H1 (cell line): ENCODE results near the gene TCF21. TPM values are rescaled to one million over a fixed set of nuclear protein-coding genes. Genes with fewer than 3 reads are reported as not detected.
A peak's percentile ranks its signal among the peaks of the same experiment; 100 is the strongest.

Source experiments
- CTCF ChIA-PET: fragments of 300-600 bp; sonication (Branson Sonifier 250); formaldehyde crosslinking; loops from one replicate; lab custom pipeline; 2021; ENCODE audit not compliant: partially characterized antibody; lab: Charles Lee
- POLR2A ChIA-PET: fragments of 300-600 bp; sonication (Branson Sonifier 250); formaldehyde crosslinking; loops from one replicate; lab custom pipeline; 2021; ENCODE audit warnings: inconsistent platforms; ENCODE audit not compliant: partially characterized antibody; lab: Charles Lee
- DNase-seq, 2 experiments: peaks; one replicate each; pipeline versions ENCODE4 v3.0.0 to v3.0.0-alpha.2; 2010 to 2022; ENCODE audit warnings: low spot score in 2 of 2, low read depth in 1 of 2, mixed read lengths in 1 of 2
- FAIRE-seq: peaks from 2 replicates; lab custom pipeline; 2011; peaks lifted over from hg19 to GRCh38; lab: Jason Lieb, UNC
- H2AFZ ChIP-seq: 2 replicates; pipeline ENCODE4 v1.8.1; 2012; ENCODE audit warnings: low read length, inconsistent platforms
- H2AK5ac ChIP-seq: 2 replicates; pipeline ENCODE4 v1.6.1; 2013; ENCODE audit warnings: low read depth, low read length
- H2BK120ac ChIP-seq: replicated peaks from 2 replicates; pipeline ENCODE3; 2013; ENCODE audit warnings: low read depth, low read length, inconsistent platforms
- H2BK12ac ChIP-seq: 2 replicates; pipeline ENCODE4 v1.6.1; 2013; ENCODE audit warnings: low read depth, low read length
- H2BK15ac ChIP-seq: 2 replicates; pipeline ENCODE4 v1.6.1; 2013; ENCODE audit warnings: low read length
- H2BK20ac ChIP-seq: 2 replicates; pipeline ENCODE4 v1.6.1; 2013; ENCODE audit warnings: low read length
- H2BK5ac ChIP-seq: 2 replicates; pipeline ENCODE4 v1.6.1; 2013; ENCODE audit warnings: low read depth, low read length
- H3K14ac ChIP-seq: 2 replicates; pipeline ENCODE4 v1.6.1; 2013; ENCODE audit warnings: inconsistent platforms; ENCODE audit not compliant: insufficient read length
- H3K18ac ChIP-seq: 2 replicates; pipeline ENCODE4 v1.6.1; 2013; ENCODE audit warnings: low read length; ENCODE audit errors: extremely low read depth
- H3K23ac ChIP-seq: 2 replicates; pipeline ENCODE4 v1.6.1; 2013; ENCODE audit warnings: inconsistent platforms; ENCODE audit not compliant: insufficient read length
- H3K23me2 ChIP-seq: 2 replicates; pipeline ENCODE4 v1.6.1; 2013; ENCODE audit warnings: low read depth, low read length
- H3K27ac ChIP-seq: 2 replicates; pipeline ENCODE4 v1.6.1; 2011; ENCODE audit warnings: low read depth, low read length, inconsistent platforms
- H3K27me3 ChIP-seq, 4 experiments: replicated peaks in 1 of 4; 1 replicate in 1 of 4; 2 replicates in 3 of 4; pipeline versions ENCODE4 v1.6.1 to v1.8.1; 2011 to 2013; ENCODE audit warnings: low read length in 3 of 4, mild to moderate bottlenecking in 3 of 4, inconsistent platforms in 2 of 4, mixed read lengths in 2 of 4, moderate library complexity in 1 of 4; ENCODE audit not compliant: control insufficient read depth in 3 of 4, insufficient read depth in 3 of 4; ENCODE audit errors: extremely low read depth in 1 of 4
- H3K36me3 ChIP-seq, 4 experiments: 2 replicates each; pipeline versions ENCODE4 v1.6.1 to v1.8.1; 2011 to 2013; ENCODE audit warnings: mild to moderate bottlenecking in 4 of 4, low read length in 3 of 4, moderate library complexity in 2 of 4, control low read depth in 1 of 4, inconsistent platforms in 1 of 4; ENCODE audit not compliant: insufficient read depth in 4 of 4, control insufficient read depth in 2 of 4
- H3K4ac ChIP-seq: replicated peaks from 2 replicates; pipeline ENCODE3; 2013; ENCODE audit warnings: low read length, low read depth, mixed read lengths, inconsistent platforms; ENCODE audit not compliant: insufficient read length
- H3K4me1 ChIP-seq, 4 experiments: replicated peaks in 1 of 4; 1 replicate in 1 of 4; 2 replicates in 3 of 4; pipeline versions ENCODE4 v1.6.1 to v1.8.1; 2011 to 2013; ENCODE audit warnings: low read length in 3 of 4, inconsistent platforms in 2 of 4, mixed read lengths in 1 of 4; ENCODE audit not compliant: insufficient read depth in 4 of 4, control insufficient read depth in 3 of 4
- H3K4me2 ChIP-seq, 2 experiments: 2 replicates each; pipeline versions ENCODE4 v1.6.1 to v1.8.1; 2011 to 2013; ENCODE audit warnings: low read depth in 2 of 2, low read length in 2 of 2, control low read depth in 1 of 2, inconsistent platforms in 1 of 2, mild to moderate bottlenecking in 1 of 2; ENCODE audit not compliant: insufficient read depth in 1 of 2
- H3K4me3 ChIP-seq, 4 experiments: fragments of 200-600, 300-600 bp in 1 of 4; sonication (generic), shearing (Covaris generic), sonication (Bioruptor Twin) in 1 of 4; 2 replicates each; pipeline versions ENCODE4 v1.5.1 to v1.8.1; 2011 to 2016; ENCODE audit warnings: low read length in 4 of 4, low read depth in 3 of 4, control low read depth in 2 of 4, inconsistent platforms in 2 of 4, mild to moderate bottlenecking in 2 of 4, mixed read lengths in 1 of 4, moderate library complexity in 1 of 4; ENCODE audit not compliant: insufficient read depth in 2 of 4; ENCODE audit errors: extremely low read depth in 1 of 4
- H3K56ac ChIP-seq: replicated peaks from 2 replicates; pipeline ENCODE3; 2013; ENCODE audit warnings: low read depth, mild to moderate bottlenecking, mixed read lengths, low read length, inconsistent platforms; ENCODE audit not compliant: insufficient read length
- H3K79me1 ChIP-seq: 2 replicates; pipeline ENCODE4 v1.6.1; 2013; ENCODE audit warnings: low read depth, low read length, control low read depth
- H3K79me2 ChIP-seq, 2 experiments: 2 replicates each; pipeline versions ENCODE4 v1.6.1 to v1.8.1; 2012 to 2013; ENCODE audit warnings: low read length in 2 of 2, mild to moderate bottlenecking in 2 of 2, inconsistent platforms in 1 of 2; ENCODE audit not compliant: insufficient read depth in 2 of 2, control insufficient read depth in 1 of 2
- H3K9ac ChIP-seq, 4 experiments: replicated peaks in 1 of 4; 1 replicate in 1 of 4; 2 replicates in 3 of 4; pipeline versions ENCODE4 v1.6.1 to v1.8.1; 2011 to 2013; ENCODE audit warnings: low read depth in 3 of 4, low read length in 3 of 4, control low read depth in 2 of 4, mild to moderate bottlenecking in 2 of 4, moderate library complexity in 2 of 4, inconsistent platforms in 1 of 4; ENCODE audit errors: extremely low read depth in 1 of 4
- H3K9me3 ChIP-seq, 2 experiments: 2 replicates each; pipeline versions ENCODE4 v1.6.1 to v1.8.1; 2012 to 2013; ENCODE audit warnings: mild to moderate bottlenecking in 2 of 2, moderate library complexity in 2 of 2, control low read depth in 1 of 2, inconsistent platforms in 1 of 2, low read depth in 1 of 2, low read length in 1 of 2, mixed read lengths in 1 of 2; ENCODE audit not compliant: insufficient read depth in 2 of 2
- H4K20me1 ChIP-seq, 2 experiments: replicated peaks in 1 of 2; 2 replicates each; pipeline versions ENCODE3 to v1.8.1; 2011 to 2013; ENCODE audit warnings: inconsistent platforms in 2 of 2, low read length in 2 of 2, mild to moderate bottlenecking in 1 of 2; ENCODE audit not compliant: insufficient read depth in 2 of 2, control insufficient read depth in 1 of 2
- H4K5ac ChIP-seq: 2 replicates; pipeline ENCODE4 v1.6.1; 2013; ENCODE audit warnings: low read length, low read depth, mixed read lengths, inconsistent platforms; ENCODE audit not compliant: insufficient read length
- H4K8ac ChIP-seq: 2 replicates; pipeline ENCODE4 v1.8.0; 2013; ENCODE audit warnings: mild to moderate bottlenecking, moderate library complexity, low read length, inconsistent platforms; ENCODE audit not compliant: insufficient read depth; ENCODE audit errors: extremely low read depth
- H4K91ac ChIP-seq: replicated peaks from 2 replicates; pipeline ENCODE3; 2013; ENCODE audit warnings: low read length, mixed read lengths, inconsistent platforms; ENCODE audit not compliant: insufficient read length
- BACH1 ChIP-seq: IDR thresholded peaks from 2 replicates; pipeline ENCODE4 v1.6.1; 2012; ENCODE audit warnings: low read length, improper control_type of control experiment
- CREB1 ChIP-seq: IDR thresholded peaks from 2 replicates; pipeline ENCODE4 v1.6.1; 2012; ENCODE audit warnings: inconsistent platforms
- EZH2 ChIP-seq: fragments of 200-600 bp; sonication (generic); IDR thresholded peaks from 2 replicates; pipeline ENCODE4 v1.7.1; 2012; ENCODE audit warnings: low read depth, mild to moderate bottlenecking, moderate library complexity, low read length, inconsistent platforms; ENCODE audit not compliant: severe bottlenecking
- GABPA ChIP-seq: IDR thresholded peaks from 2 replicates; pipeline ENCODE4 v1.6.1; 2011; ENCODE audit warnings: mild to moderate bottlenecking, low read length, moderate library complexity, borderline replicate concordance; ENCODE audit not compliant: insufficient read depth
- HDAC6 ChIP-seq: IDR thresholded peaks from one replicate; pipeline ENCODE4 v1.7.1; 2012; ENCODE audit warnings: low read depth, mild to moderate bottlenecking, inconsistent platforms, low read length, moderate library complexity
- NANOG ChIP-seq: IDR thresholded peaks from 2 replicates; pipeline ENCODE4 v1.6.1; 2011; ENCODE audit warnings: low read length, low read depth, mild to moderate bottlenecking, inconsistent platforms; ENCODE audit not compliant: insufficient read depth, poor library complexity, severe bottlenecking
- PHF8 ChIP-seq: fragments of 200-600 bp; sonication (generic); conservative IDR thresholded peaks from 2 replicates; pipeline ENCODE4 v1.7.1; 2012; ENCODE audit warnings: low read depth, mild to moderate bottlenecking, inconsistent platforms, low read length, moderate library complexity
- POLR2A ChIP-seq, 2 experiments: IDR thresholded peaks; 1 replicate in 1 of 2; 2 replicates in 1 of 2; pipeline ENCODE4 v1.6.1; 2011; ENCODE audit warnings: low read depth in 2 of 2, low read length in 2 of 2, mild to moderate bottlenecking in 2 of 2; ENCODE audit errors: control extremely low read depth in 1 of 2
- SAP30 ChIP-seq: fragments of 300-600 bp; sonication (generic); IDR thresholded peaks from 2 replicates; pipeline ENCODE4 v1.7.1; 2012; ENCODE audit warnings: low read length, moderate library complexity, mild to moderate bottlenecking, inconsistent platforms; ENCODE audit not compliant: insufficient read depth, insufficient replicate concordance
- SP1 ChIP-seq: IDR thresholded peaks from 2 replicates; pipeline ENCODE4 v1.6.1; 2011; ENCODE audit warnings: low read depth, low read length
- SUZ12 ChIP-seq: fragments of 200-600 bp; sonication (generic); IDR thresholded peaks from 2 replicates; pipeline ENCODE4 v1.6.1; 2012; ENCODE audit warnings: mild to moderate bottlenecking, inconsistent platforms, low read length, moderate library complexity, mixed read lengths
- WGBS, 2 experiments: shearing (Covaris generic) in 1 of 2; methylation state at CpG; one replicate each; pipeline versions ENCODE4 v1.1.6 to v1.1.7; 2013 to 2015; ENCODE audit warnings: low lambda C conversion rate in 2 of 2, mixed read lengths in 2 of 2, inconsistent platforms in 1 of 2, low coverage in 1 of 2, missing lambda C conversion rate in 1 of 2; ENCODE audit not compliant: insufficient replicate concordance in 2 of 2, insufficient coverage in 1 of 2, insufficient read length in 1 of 2; ENCODE audit errors: extremely low coverage in 1 of 2, missing lambda C conversion rate in 1 of 2; 5-methylcytosine and 5-hydroxymethylcytosine counted together
- polyA plus RNA-seq, 7 experiments: library from polyadenylated mRNA; depleted of rRNA in 3 of 7; stranded (reverse) in 5 of 7; unstranded in 2 of 7; fragments of >200 nt in 5 of 7; fragments of 200-250 nt in 2 of 7; gene quantifications; 1 replicate in 5 of 7; 2 replicates in 1 of 7; 4 replicates in 1 of 7; pipeline versions ENCODE4 v1.2.1 to v1.2.3, GENCODE V29; 2011 to 2013; ENCODE audit warnings: missing spikeins in 2 of 7, mixed read lengths in 2 of 7
- total RNA-seq: library from RNA; stranded (reverse); fragmentation: NEBNext Ultra II Directional; extraction: Animal tissue kit (Norgen Biotek cat#: 25700); gene quantifications from 2 replicates; pipeline ENCODE4 v1.2.1, GENCODE V29; 2021

The TCF21 gene
- total and polyA plus RNA-seq, 2 of the 8 experiments (the other 6 are each of a cell fraction or from before 2014, with no cell fraction given), result 0.05 to 0.09 TPM

GRCh38 chr6:133892813-133893691 lies 4.1 kb downstream of the TCF21 start:
- Histone ChIP-seq H3K79me2 (no peaks in the 10 kb centered on the region), H3K9ac (no peak overlapping the region; a peak in 1 of 7 replicates), H3K4me2 (peak overlapping the region; percentile 64 to 99), H4K20me1 (peaks cover 0 to 9% of the 10 kb centered on the region in 2 experiments), H2BK20ac (no peak overlapping the region), H3K27me3 (peaks cover 60 to 98% (median 84%) of the 10 kb centered on the region in 4 experiments), H3K27ac (no peak overlapping the region), H2BK5ac (no peak overlapping the region), H4K8ac (peak overlapping the region; percentile 28; the same call in 1 of the 2 replicates), H3K4me3 (peak overlapping the region; percentile 14 to 59 (median 20); a peak in 6 of 8 replicates), H2BK12ac (no peak overlapping the region), H3K23me2 (peaks cover 26% of the 10 kb centered on the region), H2BK15ac (no peak overlapping the region), H3K56ac (no peak overlapping the region), H2AK5ac (no peak overlapping the region), H4K91ac (no peak overlapping the region), H3K23ac (no peak overlapping the region), H3K4ac (no peak overlapping the region), H3K79me1 (no peaks in the 10 kb centered on the region), H4K5ac (no peak overlapping the region), H3K36me3 (peaks cover 0 to 4% (median 0%) of the 10 kb centered on the region in 4 experiments; a peak in 1 of 8 replicates), H2AFZ (no peak overlapping the region), H3K18ac (no peak overlapping the region), H3K14ac (no peak overlapping the region), H3K9me3 (no peaks in the 10 kb centered on the region), H3K4me1 (peaks cover 3 to 18% (median 8%) of the 10 kb centered on the region in 4 experiments; a peak in 6 of 7 replicates), H2BK120ac (no peak overlapping the region)
- WGBS, 2 experiments, result 6% methylated on average over 41 of the region's 41 CpGs; no CpG with 5 or more reads in 1 of the 2 experiments
- ChIA-PET POLR2A (interaction anchor here (1.1 kb wide), 3 partner anchors 40 to 324 kb away, joined by 3 to 5 read pairs (median 3); no protein-coding TSS in a partner anchor), CTCF (interaction anchor here (0.8 to 4.0 kb wide), 13 partner anchors 10 to 214 kb away, joined by 3 to 20 read pairs (median 5); no protein-coding TSS in a partner anchor)
- DNase-seq (peak in 1 of 2 experiments; percentile 56), FAIRE-seq (no peak)
- TF ChIP-seq SP1, result no peak
- TF ChIP-seq NANOG, result no peak
- TF ChIP-seq GABPA, result no peak
- no peak for TF ChIP-seq CREB1
- TF ChIP-seq HDAC6, result no peak
- no peak for TF ChIP-seq PHF8
- peak; percentile 97 for TF ChIP-seq EZH2
- TF ChIP-seq SAP30, result no peak
- no peak for TF ChIP-seq BACH1
- no peak for TF ChIP-seq POLR2A (IDR thresholded peaks at IDR 0.05; ENCODE audit: control extremely low read depth in 1 of 2, low read depth in 2 of 2, low read length in 2 of 2)
- TF ChIP-seq SUZ12, result peak; percentile 99
